Measurements from ENCODE around the gene PRF1. TPM values are rescaled to one million over a fixed set of nuclear protein-coding genes. Genes with fewer than 3 reads are reported as not detected.
"Not testable (repeated sequence)": the region's sequence is repeated elsewhere in the genome, so short reads cannot be mapped to it uniquely, and the experiment has no call there.

The PRF1 gene
- total RNA-seq, 4 donors from 2014 or later, result 0.26 to 7.3 (median 6.5) TPM

DNA sequence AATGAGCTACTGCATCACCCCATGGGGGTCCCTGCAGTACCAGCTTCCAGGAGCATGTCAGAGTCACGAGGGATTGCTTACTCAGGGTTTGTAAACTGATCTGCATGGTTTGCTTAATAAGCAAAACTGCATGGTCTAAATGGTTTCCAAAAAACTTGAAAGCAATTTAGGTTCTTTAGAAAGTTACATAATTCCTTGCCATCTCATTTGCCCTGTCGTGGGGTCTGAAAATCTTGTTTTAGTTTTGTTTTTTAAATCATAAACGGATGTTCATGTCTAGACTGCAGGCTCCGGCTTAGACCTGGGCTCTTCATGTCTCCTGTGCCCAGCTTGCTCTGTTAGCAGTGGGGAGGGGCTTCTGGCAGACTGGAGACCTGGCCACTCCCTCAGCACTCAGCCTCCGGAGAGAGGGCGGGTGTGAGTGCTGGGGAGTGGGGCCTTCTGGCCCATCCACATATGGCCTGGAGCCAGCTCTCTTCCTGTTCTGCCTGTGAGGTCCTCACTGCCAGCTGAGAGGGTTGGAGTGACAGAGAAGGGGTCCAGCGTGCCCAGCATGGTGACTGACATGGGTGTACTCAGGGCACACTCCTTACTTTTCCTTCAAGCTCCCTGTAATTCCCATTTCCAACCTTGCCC is 17.5 kb downstream of the PRF1 start:
- 48 to 57% methylated on average over 5 to 6 of the region's 7 CpGs for WGBS, 2 donors
- no peak overlapping the region for H3K27ac ChIP-seq
- intact Hi-C loops (cut with DNase I), result no loop called here

DNA sequence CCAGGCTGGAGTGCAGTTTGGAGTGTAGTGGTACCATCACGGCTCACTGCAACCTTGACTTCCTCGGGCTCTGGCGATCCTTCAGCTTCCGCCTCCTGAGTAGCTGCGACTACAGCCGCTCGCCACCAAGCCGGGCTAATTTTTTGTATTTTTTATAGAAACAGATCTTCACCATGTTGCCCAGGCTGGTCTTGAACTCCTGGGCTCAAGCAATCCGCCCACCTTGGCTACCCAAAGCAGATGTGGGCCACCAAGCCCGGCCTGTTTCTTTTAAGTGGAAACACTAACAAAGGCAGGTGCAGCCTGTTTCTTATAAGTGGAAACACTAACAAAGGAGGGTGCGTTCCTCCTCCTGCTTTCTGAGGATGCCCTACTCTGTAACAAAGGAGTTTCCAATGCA is 18.2 kb downstream of the PRF1 start:
- TF ChIP-seq POLR2A (IDR thresholded peaks at IDR 0.05) (no peak), CTCF (IDR thresholded peaks at IDR 0.05) (no peak)
- no peaks in the 10 kb centered on the region for H3K9me3 ChIP-seq
- WGBS, 2 donors, result 84 to 87% methylated on average over 11 of the region's 11 CpGs
- H3K4me1 ChIP-seq, result peaks cover 0 to 16% (median 0%) of the 10 kb centered on the region in 3 donors
- no peaks in the 10 kb centered on the region for H3K27me3 ChIP-seq
- H3K36me3 ChIP-seq, result no peaks in the 10 kb centered on the region
- no peak overlapping the region for H3K4me3 ChIP-seq
- intact Hi-C loops (cut with DNase I), result no loop called here
- no peak overlapping the region for H3K27ac ChIP-seq
- DNase-seq, result no peak

More for the DNA sequence above, 17.5 kb downstream of the PRF1 start:
- H3K36me3 ChIP-seq, result no peaks in the 10 kb centered on the region
- DNase-seq, result no peak
- no peak for TF ChIP-seq POLR2A (IDR thresholded peaks at IDR 0.05)
- no peak for TF ChIP-seq CTCF (IDR thresholded peaks at IDR 0.05)
- H3K4me1 ChIP-seq, result peaks cover 0 to 22% (median 1%) of the 10 kb centered on the region in 3 donors
- no peaks in the 10 kb centered on the region for H3K27me3 ChIP-seq
- H3K9me3 ChIP-seq, result no peaks in the 10 kb centered on the region
- no peak overlapping the region for H3K4me3 ChIP-seq

- Histone ChIP-seq H3K27me3 (no peaks in the 10 kb centered on the region), H3K36me3 (no peaks in the 10 kb centered on the region), H3K27ac (no peak overlapping the region), H3K9me3 (no peaks in the 10 kb centered on the region), H3K4me3 (no peak overlapping the region), H3K4me1 (peaks cover 0 to 13% (median 0%) of the 10 kb centered on the region in 3 donors)
- TF ChIP-seq CTCF (IDR thresholded peaks at IDR 0.05), result no peak
- no peak for TF ChIP-seq POLR2A (IDR thresholded peaks at IDR 0.05)
- no peak for DNase-seq
- 69 to 71% methylated on average over 2 of the region's 2 CpGs for WGBS, 2 donors
- intact Hi-C loops (cut with DNase I), result no loop called here
Measured at GRCh38 chr10:70583669-70584037, 18.9 kb downstream of the PRF1 start.

DNA sequence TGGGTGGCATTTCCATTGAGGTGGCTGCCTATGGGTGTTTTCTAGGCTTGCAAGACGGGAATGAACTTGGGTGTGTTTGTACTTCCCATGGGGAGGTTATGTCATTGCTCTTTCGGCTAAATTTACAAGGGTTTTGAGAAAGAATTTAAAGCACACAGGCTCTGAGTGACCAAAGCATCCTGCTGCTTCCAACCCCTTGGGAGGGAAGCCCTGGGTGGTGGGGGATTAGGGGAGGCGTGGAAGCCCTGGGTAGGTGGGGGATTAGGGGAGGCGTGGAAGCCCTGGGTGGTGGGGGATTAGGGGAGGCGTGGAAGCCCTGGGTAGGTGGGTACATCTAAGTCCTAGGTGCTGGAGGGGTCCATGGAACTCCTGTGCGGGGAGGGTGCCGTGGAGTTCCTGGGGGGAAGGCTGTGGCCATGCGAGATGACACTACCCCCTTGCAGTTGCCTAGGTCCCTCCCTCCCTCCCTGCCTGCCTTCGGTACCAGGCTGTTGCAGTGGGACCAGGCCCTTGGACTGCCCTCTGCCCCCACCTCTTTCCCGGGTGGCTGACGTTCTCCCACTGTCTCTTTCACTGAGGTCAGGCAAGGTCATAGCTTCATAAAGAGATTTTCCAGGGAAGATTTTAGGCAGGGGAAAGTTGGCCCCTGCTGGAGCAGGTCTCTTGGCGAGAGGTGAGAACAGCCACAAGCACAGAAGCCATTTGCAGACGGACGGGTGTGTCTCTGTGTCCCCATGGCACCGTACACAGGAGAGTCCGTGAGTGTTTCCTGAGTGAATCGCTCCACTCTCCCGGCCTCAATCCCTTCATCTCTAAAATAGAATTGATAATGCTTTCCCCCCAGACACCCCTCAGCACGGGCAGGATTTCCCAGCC is 19.5 kb downstream of the PRF1 start:
- no peaks in the 10 kb centered on the region for H3K36me3 ChIP-seq
- intact Hi-C loops (cut with DNase I), result no loop called here
- WGBS, 2 donors, result 85 to 94% methylated on average over 12 to 14 of the region's 19 CpGs
- H3K27me3 ChIP-seq, result no peaks in the 10 kb centered on the region
- peaks cover 0 to 17% (median 0%) of the 10 kb centered on the region in 3 donors for H3K4me1 ChIP-seq
- TF ChIP-seq CTCF (IDR thresholded peaks at IDR 0.05), result no peak
- TF ChIP-seq POLR2A (IDR thresholded peaks at IDR 0.05), result no peak
- H3K9me3 ChIP-seq, result no peaks in the 10 kb centered on the region
- no peak for DNase-seq
- no peak overlapping the region for H3K4me3 ChIP-seq
- H3K27ac ChIP-seq, result no peak overlapping the region

DNA sequence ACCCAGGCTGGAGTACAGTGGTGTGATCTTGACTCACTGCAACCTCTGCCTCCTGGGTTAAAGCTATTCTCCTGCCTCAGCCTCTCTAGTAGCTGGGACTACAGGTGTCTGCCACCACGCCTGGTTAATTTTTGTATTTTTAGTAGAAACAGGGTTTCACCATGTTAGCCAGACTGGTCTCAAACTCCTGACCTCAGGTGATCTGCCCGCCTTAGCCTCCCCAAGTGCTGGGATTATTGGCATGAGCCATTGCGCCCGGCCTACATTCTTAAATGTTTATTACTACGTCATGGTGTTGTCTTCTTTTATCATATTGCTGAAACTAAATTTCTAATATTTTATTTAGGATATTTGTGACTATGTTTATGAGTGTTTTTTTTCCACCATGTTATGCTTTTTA is 21.4 kb downstream of the PRF1 start:
- WGBS, 2 donors, result 96 to 99% methylated on average over 5 of the region's 5 CpGs
- H3K9me3 ChIP-seq; H3K36me3 ChIP-seq; H3K27me3 ChIP-seq; intact Hi-C loops (cut with DNase I); H3K27ac ChIP-seq; DNase-seq; H3K4me3 ChIP-seq: not testable (repeated sequence)
- peaks cover 5 to 34% (median 7%) of the 10 kb centered on the region in 3 donors for H3K4me1 ChIP-seq

Data from esophagus squamous epithelium (tissue), 5 donors.